ENCODE data around the gene ERCC1. TPM values are rescaled to one million over a fixed set of nuclear protein-coding genes. Genes with fewer than 3 reads are reported as not detected.
A peak's percentile ranks its signal among the peaks of the same experiment; 100 is the strongest.

ERCC1 gene
- total RNA-seq, 1 experiment from 2014 or later = 62.4 TPM

GRCh38 chr19:45405435-45406225, 18.1 kb downstream of the ERCC1 start:
- H3K27me3 ChIP-seq (ENCODE audit: insufficient read depth, low read length) = no peaks in the 10 kb centered on the region
- peaks cover 7% of the 10 kb centered on the region; the same call in 1 of the 2 replicates for H3K4me1 ChIP-seq (ENCODE audit: insufficient read depth, low read length)
- H3K4me2 ChIP-seq (ENCODE audit: insufficient read depth, insufficient read length, low read length) = peak overlapping the region; percentile 93
- DNase-seq = peak; percentile 95
- WGBS (ENCODE audit: extremely low coverage, insufficient read length, low lambda C conversion rate) = no CpG with 5 or more reads among the region's 48 CpGs
- H2BK120ac ChIP-seq (ENCODE audit: low read depth, low read length, poor library complexity, severe bottlenecking) = no peak overlapping the region
- H3K18ac ChIP-seq (ENCODE audit: insufficient read length, low read depth, low read length) = peak overlapping the region; percentile 66
- H3K27ac ChIP-seq (ENCODE audit: insufficient read length, low read depth, low read length) = peak overlapping the region; percentile 75
- Mint-ChIP-seq H3K4me1 (peaks cover 21 to 30% of the 10 kb centered on the region in 2 experiments), H3K27me3 (ENCODE audit: low read depth) (peaks cover 4% of the 10 kb centered on the region; the same call in 1 of the 2 replicates), H3K36me3 (ENCODE audit: insufficient read depth in 1 of 3, low read depth in 3 of 3) (peaks cover 15 to 24% (median 20%) of the 10 kb centered on the region in 3 experiments; a peak in 6 of 7 replicates), H3K27ac (peak overlapping the region; percentile 99 to 100 (median 100)), H3K4me3 (peak overlapping the region; percentile 99), H3K9me3 (no peaks in the 10 kb centered on the region; a peak in 1 of 5 replicates)
- no peaks in the 10 kb centered on the region for H3K79me1 ChIP-seq (ENCODE audit: insufficient read depth, low read depth, low read length, poor library complexity, severe bottlenecking)
- H3K14ac ChIP-seq (ENCODE audit: insufficient read depth, low read length) = peak overlapping the region; percentile 82; the same call in 1 of the 2 replicates
- no peak overlapping the region for H3K23ac ChIP-seq (ENCODE audit: insufficient read length, low read depth, low read length)
- peak overlapping the region; percentile 95 for H2AFZ ChIP-seq (ENCODE audit: low read length)
- H3K79me2 ChIP-seq (ENCODE audit: insufficient read depth, low read length) = no peaks in the 10 kb centered on the region; the same call in 1 of the 2 replicates
- no peak overlapping the region for H2BK12ac ChIP-seq (ENCODE audit: insufficient read length, low read depth, low read length)
- H2BK15ac ChIP-seq (ENCODE audit: low read depth, low read length) = no peak overlapping the region
- H4K20me1 ChIP-seq (ENCODE audit: control insufficient read depth, insufficient read depth, insufficient read length) = no peaks in the 10 kb centered on the region
- H3T11ph ChIP-seq (ENCODE audit: low read length) = no peak overlapping the region
- peaks cover 18% of the 10 kb centered on the region for H3K23me2 ChIP-seq (ENCODE audit: insufficient read length, low read depth, low read length, poor library complexity, severe bottlenecking)
- no peak for TF ChIP-seq CTCF (conservative IDR thresholded peaks at IDR 0.05)
- H4K5ac ChIP-seq (ENCODE audit: insufficient read length, low read depth, low read length) = no peak overlapping the region
- peak overlapping the region; percentile 92 for H3K9ac ChIP-seq (ENCODE audit: extremely low read depth, insufficient read length, low read length)
- H4K91ac ChIP-seq (ENCODE audit: insufficient read length, low read depth, low read length) = no peak overlapping the region
- H4K8ac ChIP-seq (replicated peaks; ENCODE audit: insufficient read length, low read depth, low read length) = no peak overlapping the region
- H3K56ac ChIP-seq (ENCODE audit: insufficient read length, low read depth, low read length) = no peak overlapping the region
- no peak overlapping the region for H2BK5ac ChIP-seq (ENCODE audit: insufficient read length, low read length)
- no peaks in the 10 kb centered on the region for H3K9me3 ChIP-seq (ENCODE audit: control insufficient read depth, low read depth, low read length)
- no peak overlapping the region for H2BK20ac ChIP-seq (ENCODE audit: low read depth, low read length, poor library complexity, severe bottlenecking)
- H2AK5ac ChIP-seq (ENCODE audit: insufficient read length, low read length) = no peak overlapping the region
- H3K4ac ChIP-seq (ENCODE audit: low read depth, low read length) = no peak overlapping the region; the same call in 1 of the 2 replicates

All from H9 (cell line).